MM.1S (cell line): ENCODE results near the gene SWSAP1.
"Not testable (repeated sequence)": the region's sequence is repeated elsewhere in the genome, so short reads cannot be mapped to it uniquely, and the experiment has no call there.

Experiments
- DNase-seq: peaks from one replicate; pipeline ENCODE4 v3.0.0-alpha.2; 2015
- H2AFZ ChIP-seq: fragments of 300-600 bp; sonication (generic); 2 replicates; pipeline ENCODE4 v1.6.0; 2016; ENCODE audit warnings: antibody characterized with exemption, low read length
- H3F3A ChIP-seq: fragments of 300-600 bp; sonication (generic); 2 replicates; pipeline ENCODE4 v1.6.1; 2016; ENCODE audit warnings: mild to moderate bottlenecking, antibody characterized with exemption, low read length, moderate library complexity, mixed read lengths; ENCODE audit not compliant: insufficient read depth
- H3K27ac ChIP-seq: fragments of 300-600 bp; sonication (generic); 2 replicates; pipeline ENCODE4 v1.5.1; 2016; ENCODE audit warnings: mild to moderate bottlenecking, low read length
- H3K27me3 ChIP-seq: fragments of 300-600 bp; sonication (generic); replicated peaks from 2 replicates; pipeline ENCODE4 v1.6.0; 2016; ENCODE audit warnings: low read length; ENCODE audit not compliant: insufficient read depth
- H3K36me3 ChIP-seq: fragments of 300-600 bp; sonication (generic); replicated peaks from 2 replicates; pipeline ENCODE4 v1.6.1; 2016; ENCODE audit warnings: mild to moderate bottlenecking, low read length, mixed read lengths; ENCODE audit not compliant: insufficient read depth
- H3K4me1 ChIP-seq: fragments of 300-600 bp; sonication (generic); 2 replicates; pipeline ENCODE4 v1.6.1; 2016; ENCODE audit warnings: low read length, mixed read lengths
- H3K4me2 ChIP-seq: fragments of 300-600 bp; sonication (generic); 2 replicates; pipeline ENCODE4 v1.6.0; 2016; ENCODE audit warnings: low read depth, low read length
- H3K4me3 ChIP-seq: fragments of 300-600 bp; sonication (generic); 2 replicates; pipeline ENCODE4 v1.5.1; 2016; ENCODE audit warnings: low read length, mixed read lengths
- H3K79me2 ChIP-seq: fragments of 300-600 bp; sonication (generic); 2 replicates; pipeline ENCODE4 v1.6.1; 2016; ENCODE audit warnings: mixed run types, low read length, mixed read lengths
- H3K9ac ChIP-seq: fragments of 300-600 bp; sonication (generic); 2 replicates; pipeline ENCODE4 v1.6.1; 2016; ENCODE audit warnings: low read length, mixed read lengths
- H3K9me2 ChIP-seq: fragments of 300-600 bp; sonication (generic); replicated peaks from 2 replicates; pipeline ENCODE4 v1.6.1; 2016; ENCODE audit warnings: mild to moderate bottlenecking, low read length, mixed read lengths; ENCODE audit not compliant: insufficient read depth
- H3K9me3 ChIP-seq: fragments of 300-600 bp; sonication (generic); replicated peaks from 2 replicates; pipeline ENCODE4 v1.6.1; 2016; ENCODE audit warnings: mild to moderate bottlenecking, low read length, mixed read lengths; ENCODE audit not compliant: insufficient read depth
- H4K20me1 ChIP-seq: fragments of 300-600 bp; sonication (generic); 2 replicates; pipeline ENCODE4 v1.6.1; 2016; ENCODE audit warnings: mild to moderate bottlenecking, low read length, moderate library complexity, mixed read lengths; ENCODE audit not compliant: insufficient read depth
- EZH2 ChIP-seq: fragments of 300-600 bp; sonication (generic); optimal IDR thresholded peaks from 2 replicates; pipeline ENCODE3; 2017; ENCODE audit warnings: low read depth, mild to moderate bottlenecking, antibody characterized with exemption, low read length, mixed read lengths
- EZH2phosphoT487 ChIP-seq: fragments of 300-600 bp; sonication (generic); IDR thresholded peaks from 2 replicates; pipeline ENCODE4 v1.6.1; 2018; ENCODE audit warnings: antibody characterized with exemption, low read length
- TF ChIP-seq, protein P1 (sequence below): fragments of 300-600 bp; sonication (generic); IDR thresholded peaks from 2 replicates; pipeline ENCODE4 v1.5.1; 2016; ENCODE audit warnings: antibody characterized with exemption, low read length, mixed read lengths

The SWSAP1 gene

DNA sequence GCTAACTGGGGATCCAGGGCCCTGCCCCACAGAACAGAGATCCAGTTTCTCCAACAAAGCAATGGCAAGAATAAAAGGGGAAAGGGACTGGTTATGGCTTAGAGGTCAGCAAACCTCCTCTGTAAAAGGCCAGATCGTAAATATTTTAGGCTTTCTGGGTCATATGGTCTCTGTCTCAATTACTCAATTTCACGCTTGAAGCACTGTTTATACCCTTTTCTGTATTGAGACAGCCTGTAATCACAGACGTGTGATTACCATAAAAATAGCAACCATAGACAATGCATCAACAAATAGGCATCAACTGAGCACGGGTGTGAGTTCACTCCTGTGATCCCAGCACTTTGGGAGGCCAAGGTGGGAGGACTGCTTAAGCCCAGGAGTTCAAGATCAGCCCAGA lies 44.3 kb upstream of the SWSAP1 start:
- Histone ChIP-seq H3K36me3 (no peaks in the 10 kb centered on the region), H3K4me2 (no peak overlapping the region), H3K79me2 (no peaks in the 10 kb centered on the region), H3K9me2 (no peaks in the 10 kb centered on the region), H3K9ac (no peak overlapping the region), H3K27ac (no peak overlapping the region), H2AFZ (no peak overlapping the region), H4K20me1 (no peaks in the 10 kb centered on the region), H3K4me3 (no peak overlapping the region), H3K27me3 (no peaks in the 10 kb centered on the region), H3K9me3 (no peaks in the 10 kb centered on the region), H3F3A (no peaks in the 10 kb centered on the region), H3K4me1 (no peaks in the 10 kb centered on the region)
- TF ChIP-seq, protein P1, sequence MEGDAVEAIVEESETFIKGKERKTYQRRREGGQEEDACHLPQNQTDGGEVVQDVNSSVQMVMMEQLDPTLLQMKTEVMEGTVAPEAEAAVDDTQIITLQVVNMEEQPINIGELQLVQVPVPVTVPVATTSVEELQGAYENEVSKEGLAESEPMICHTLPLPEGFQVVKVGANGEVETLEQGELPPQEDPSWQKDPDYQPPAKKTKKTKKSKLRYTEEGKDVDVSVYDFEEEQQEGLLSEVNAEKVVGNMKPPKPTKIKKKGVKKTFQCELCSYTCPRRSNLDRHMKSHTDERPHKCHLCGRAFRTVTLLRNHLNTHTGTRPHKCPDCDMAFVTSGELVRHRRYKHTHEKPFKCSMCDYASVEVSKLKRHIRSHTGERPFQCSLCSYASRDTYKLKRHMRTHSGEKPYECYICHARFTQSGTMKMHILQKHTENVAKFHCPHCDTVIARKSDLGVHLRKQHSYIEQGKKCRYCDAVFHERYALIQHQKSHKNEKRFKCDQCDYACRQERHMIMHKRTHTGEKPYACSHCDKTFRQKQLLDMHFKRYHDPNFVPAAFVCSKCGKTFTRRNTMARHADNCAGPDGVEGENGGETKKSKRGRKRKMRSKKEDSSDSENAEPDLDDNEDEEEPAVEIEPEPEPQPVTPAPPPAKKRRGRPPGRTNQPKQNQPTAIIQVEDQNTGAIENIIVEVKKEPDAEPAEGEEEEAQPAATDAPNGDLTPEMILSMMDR: no peak
- no peak for TF ChIP-seq EZH2phosphoT487
- no peak for TF ChIP-seq EZH2
- no peak for DNase-seq

DNA sequence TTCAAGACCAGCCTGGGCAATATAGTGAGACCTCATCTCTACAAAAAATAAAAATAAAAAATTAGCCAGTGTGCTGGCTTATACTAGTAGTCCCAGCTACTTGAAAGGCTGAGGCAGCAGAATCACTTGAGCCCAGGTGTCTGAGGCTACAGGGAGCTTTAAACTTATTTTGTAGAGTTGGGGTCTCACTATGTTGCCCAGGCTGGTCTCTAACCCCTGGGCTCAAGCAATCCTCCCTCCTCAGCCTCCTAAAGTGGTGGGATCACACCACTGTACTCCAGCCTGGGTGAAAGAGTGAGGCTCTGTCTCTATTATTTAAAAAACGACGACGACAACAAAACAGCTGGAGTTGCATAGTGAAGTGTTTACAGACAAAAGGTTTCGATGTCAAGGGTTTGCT lies 43.0 kb upstream of the SWSAP1 start:
- Histone ChIP-seq H3F3A (no peaks in the 10 kb centered on the region), H4K20me1 (no peaks in the 10 kb centered on the region), H3K9me3 (no peaks in the 10 kb centered on the region), H3K4me2 (no peak overlapping the region), H3K9me2 (no peaks in the 10 kb centered on the region), H3K36me3 (no peaks in the 10 kb centered on the region), H3K27ac (no peak overlapping the region), H2AFZ (no peak overlapping the region), H3K9ac (no peak overlapping the region), H3K79me2 (no peaks in the 10 kb centered on the region), H3K27me3 (no peaks in the 10 kb centered on the region), H3K4me3 (no peak overlapping the region), H3K4me1 (no peaks in the 10 kb centered on the region)
- TF ChIP-seq EZH2phosphoT487 (no peak), EZH2 (no peak)
- TF ChIP-seq, protein P1: no peak
- DNase-seq: no peak

DNA sequence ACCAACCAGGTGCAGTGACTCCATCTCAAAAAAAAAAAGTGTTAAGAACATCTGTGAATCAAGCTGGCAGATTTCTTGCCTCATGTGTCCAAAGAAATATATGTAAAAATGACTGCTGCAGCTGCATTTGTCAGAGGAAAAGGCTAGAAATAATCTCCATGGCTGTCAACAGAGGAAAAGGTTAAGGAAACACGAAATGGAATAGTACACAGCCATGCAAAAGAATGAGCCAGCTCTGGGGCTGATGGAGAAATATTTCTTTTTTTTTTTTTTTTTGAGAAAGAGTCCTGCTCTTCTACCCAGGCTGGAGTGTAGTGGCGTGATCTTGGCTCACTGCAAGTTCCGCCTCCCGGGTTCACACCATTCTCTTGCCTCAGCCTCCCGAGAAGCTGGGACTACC lies 41.6 kb upstream of the SWSAP1 start:
- no peaks in the 10 kb centered on the region for H3K9me3 ChIP-seq
- H3K27ac ChIP-seq: no peak overlapping the region
- no peak overlapping the region for H2AFZ ChIP-seq
- TF ChIP-seq EZH2 (no peak), EZH2phosphoT487 (no peak)
- TF ChIP-seq, protein P1: no peak
- H3K36me3 ChIP-seq: no peaks in the 10 kb centered on the region
- H3K4me3 ChIP-seq: no peak overlapping the region
- H3K9ac ChIP-seq: no peak overlapping the region
- no peaks in the 10 kb centered on the region for H3K27me3 ChIP-seq
- H4K20me1 ChIP-seq: no peaks in the 10 kb centered on the region
- no peaks in the 10 kb centered on the region for H3K9me2 ChIP-seq
- H3F3A ChIP-seq: no peaks in the 10 kb centered on the region
- no peak for DNase-seq
- H3K79me2 ChIP-seq: no peaks in the 10 kb centered on the region
- H3K4me1 ChIP-seq: no peaks in the 10 kb centered on the region
- no peak overlapping the region for H3K4me2 ChIP-seq

DNA sequence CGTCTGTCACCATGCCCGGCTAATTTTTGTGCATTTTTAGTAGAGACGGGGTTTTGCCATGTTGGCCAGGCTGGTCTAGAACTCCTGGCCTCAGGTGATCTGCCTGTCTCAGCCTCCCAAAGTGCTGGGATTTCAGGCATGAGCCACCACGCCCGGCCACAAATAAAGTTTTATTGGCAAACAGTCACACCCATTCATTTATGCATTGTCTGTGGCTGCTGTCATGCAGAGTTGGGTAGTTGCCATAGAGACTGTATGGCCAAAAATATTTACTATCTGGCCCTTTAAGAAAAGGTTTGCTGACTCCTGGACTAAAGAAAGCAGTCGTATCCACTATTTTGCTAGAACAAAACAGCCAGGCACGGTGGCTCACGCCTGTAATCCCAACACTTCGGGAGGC lies 40.6 kb upstream of the SWSAP1 start:
- not testable (repeated sequence) for H3K4me1 ChIP-seq, H3K27ac ChIP-seq, H3K9ac ChIP-seq

More for the DNA sequence above, 40.6 kb upstream of the SWSAP1 start:
- not testable (repeated sequence) for H3K4me3 ChIP-seq, H3K79me2 ChIP-seq, H3K4me2 ChIP-seq, H3K27me3 ChIP-seq, H2AFZ ChIP-seq, DNase-seq, H3K9me3 ChIP-seq, H3F3A ChIP-seq, H3K36me3 ChIP-seq, H3K9me2 ChIP-seq, H4K20me1 ChIP-seq
